HG03135 (cell line): ENCODE measurements around the gene NAV2.
"Not testable (repeated sequence)": the region's sequence is repeated elsewhere in the genome, so short reads cannot be mapped to it uniquely, and the experiment has no call there.

Experiments used
- ATAC-seq: cut with Tn5 transposase; IDR thresholded peaks from one replicate; pipeline ENCODE4 v1.9.1; 2021; ENCODE audit warnings: mild to moderate bottlenecking, moderate library complexity; ENCODE audit not compliant: unreplicated experiment

The NAV2 gene

GRCh38 chr11:19987331-19987801 is 274.7 kb downstream of the NAV2 start:
- no peak for ATAC-seq

- ATAC-seq = no peak
Observed at GRCh38 chr11:19988598-19988997, 276.0 kb downstream of the NAV2 start.

- no peak for ATAC-seq
Observed at GRCh38 chr11:19989191-19989590, 276.6 kb downstream of the NAV2 start.

- ATAC-seq = no peak
Observed at GRCh38 chr11:19992162-19992561, 279.5 kb downstream of the NAV2 start.

- no peak for ATAC-seq
Observed at GRCh38 chr11:19992998-19993397, 280.4 kb downstream of the NAV2 start.

- no peak for ATAC-seq
Observed at GRCh38 chr11:19994672-19995071, 282.0 kb downstream of the NAV2 start.

GRCh38 chr11:19995145-19995544 is 282.5 kb downstream of the NAV2 start:
- ATAC-seq = no peak

- no peak for ATAC-seq
Observed at GRCh38 chr11:19996571-19996970, 283.9 kb downstream of the NAV2 start.

GRCh38 chr11:20000022-20000350 is 287.3 kb downstream of the NAV2 start:
- no peak for ATAC-seq

GRCh38 chr11:20000351-20001134 is 287.9 kb downstream of the NAV2 start:
- ATAC-seq = no peak

GRCh38 chr11:20002312-20003216 is 289.9 kb downstream of the NAV2 start:
- ATAC-seq = no peak

- ATAC-seq = no peak
Observed at GRCh38 chr11:20003351-20003750, 290.7 kb downstream of the NAV2 start.

- ATAC-seq = no peak
Observed at GRCh38 chr11:20004866-20005265, 292.2 kb downstream of the NAV2 start.

GRCh38 chr11:20005747-20006146 is 293.1 kb downstream of the NAV2 start:
- no peak for ATAC-seq

- ATAC-seq = not testable (repeated sequence)
Observed at GRCh38 chr11:20006618-20007017, 294.0 kb downstream of the NAV2 start.

- no peak for ATAC-seq
Observed at GRCh38 chr11:20007386-20007785, 294.7 kb downstream of the NAV2 start.

GRCh38 chr11:20008190-20008870 is 295.7 kb downstream of the NAV2 start:
- no peak for ATAC-seq

- ATAC-seq = no peak
Observed at GRCh38 chr11:20008871-20009644, 296.4 kb downstream of the NAV2 start.

- ATAC-seq = no peak
Observed at GRCh38 chr11:20010156-20010850, 297.7 kb downstream of the NAV2 start.

- no peak for ATAC-seq
Observed at GRCh38 chr11:20010851-20011225, 298.2 kb downstream of the NAV2 start.
